ENCODE data around the gene PWWP3B. TPM values are rescaled to one million over a fixed set of nuclear protein-coding genes. Genes with fewer than 3 reads are reported as not detected.

PWWP3B gene
- total RNA-seq, 1 experiment from 2014 or later = 0.26 TPM

GRCh38 chrX:106170318-106170717, 2.2 kb downstream of the PWWP3B start:
- no peak overlapping the region for H3K4me3 Mint-ChIP-seq
- Histone ChIP-seq H2BK5ac (ENCODE audit: insufficient read length, low read length) (no peak overlapping the region), H3K79me2 (ENCODE audit: insufficient read depth, low read length) (no peaks in the 10 kb centered on the region), H3K14ac (ENCODE audit: insufficient read depth, low read length) (no peak overlapping the region), H3K23ac (ENCODE audit: insufficient read length, low read depth, low read length) (no peak overlapping the region), H3K27me3 (ENCODE audit: insufficient read depth, low read length) (no peaks in the 10 kb centered on the region), H3K4ac (ENCODE audit: low read depth, low read length) (no peak overlapping the region), H2BK15ac (ENCODE audit: low read depth, low read length) (no peak overlapping the region), H2BK120ac (ENCODE audit: low read depth, low read length, poor library complexity, severe bottlenecking) (no peak overlapping the region), H3K4me1 (ENCODE audit: insufficient read depth, low read length) (no peaks in the 10 kb centered on the region), H3K23me2 (ENCODE audit: insufficient read length, low read depth, low read length, poor library complexity, severe bottlenecking) (no peaks in the 10 kb centered on the region), H2BK20ac (ENCODE audit: low read depth, low read length, poor library complexity, severe bottlenecking) (no peak overlapping the region), H3K9me3 (ENCODE audit: control insufficient read depth, low read depth, low read length) (peaks cover 13% of the 10 kb centered on the region), H3T11ph (ENCODE audit: low read length) (no peak overlapping the region), H2BK12ac (ENCODE audit: insufficient read length, low read depth, low read length) (no peak overlapping the region), H3K27ac (ENCODE audit: insufficient read length, low read depth, low read length) (no peak overlapping the region), H4K91ac (ENCODE audit: insufficient read length, low read depth, low read length) (no peak overlapping the region), H4K20me1 (ENCODE audit: control insufficient read depth, insufficient read depth, insufficient read length) (no peaks in the 10 kb centered on the region), H4K8ac (replicated peaks; ENCODE audit: insufficient read length, low read depth, low read length) (no peak overlapping the region), H2AFZ (ENCODE audit: low read length) (no peak overlapping the region), H3K4me2 (ENCODE audit: insufficient read depth, insufficient read length, low read length) (no peak overlapping the region), H2AK5ac (ENCODE audit: insufficient read length, low read length) (no peak overlapping the region), H3K9ac (ENCODE audit: extremely low read depth, insufficient read length, low read length) (no peak overlapping the region), H3K56ac (ENCODE audit: insufficient read length, low read depth, low read length) (no peak overlapping the region), H3K79me1 (ENCODE audit: insufficient read depth, low read depth, low read length, poor library complexity, severe bottlenecking) (no peaks in the 10 kb centered on the region), H4K5ac (ENCODE audit: insufficient read length, low read depth, low read length) (no peak overlapping the region), H3K18ac (ENCODE audit: insufficient read length, low read depth, low read length) (no peak overlapping the region)
- H3K4me1 Mint-ChIP-seq = peaks cover 3 to 4% of the 10 kb centered on the region in 2 experiments; a peak in 3 of 4 replicates
- no peak overlapping the region for H3K27ac Mint-ChIP-seq
- H3K27me3 Mint-ChIP-seq (ENCODE audit: low read depth) = peaks cover 12% of the 10 kb centered on the region
- no peaks in the 10 kb centered on the region for H3K36me3 Mint-ChIP-seq (ENCODE audit: insufficient read depth in 1 of 3, low read depth in 3 of 3)
- TF ChIP-seq CTCF (conservative IDR thresholded peaks at IDR 0.05) = peak; percentile 53
- no CpG with 5 or more reads among the region's 1 CpG for whole genome bisulfite sequencing (ENCODE audit: extremely low coverage, insufficient read length, low lambda C conversion rate)
- H3K9me3 Mint-ChIP-seq = peaks cover 20 to 66% of the 10 kb centered on the region in 2 experiments
- DNase-seq = no peak

Measured in H9 (cell line).